A673 (cell line): ENCODE data around the gene SIK3. TPM values are rescaled to one million over a fixed set of nuclear protein-coding genes. Genes with fewer than 3 reads are reported as not detected.

ENCODE experiments used
- Bru-seq: library from RNA; stranded (reverse); fragments of 400-500 nt; gene quantifications from one replicate; lab custom pipeline; 2021; lab: Mats Ljungman, UMichigan
- BruChase-seq, 2 experiments: library from RNA; stranded (reverse); fragments of 400-500 nt; gene quantifications; one replicate each; lab custom pipeline; 2021; lab: Mats Ljungman, UMichigan
- BruUV-seq: library from RNA; stranded (reverse); fragments of 400-500 nt; replicated peaks from 2 replicates; lab custom pipeline; 2021; lab: Mats Ljungman, UMichigan
- CTCF ChIA-PET: fragments of 300-600 bp; sonication (Branson Sonifier 250); formaldehyde crosslinking; loops from one replicate; lab custom pipeline; 2022; ENCODE audit warnings: antibody characterized with exemption; lab: Charles Lee
- POLR2A ChIA-PET: fragments of 300-600 bp; sonication (Branson Sonifier 250); formaldehyde crosslinking; loops from one replicate; lab custom pipeline; 2022; ENCODE audit warnings: antibody characterized with exemption; ENCODE audit not compliant: low non-redundant PET; lab: Charles Lee
- DNase-seq: peaks from one replicate; pipeline ENCODE4 v3.0.0-alpha.2; 2015; ENCODE audit warnings: low spot score
- H3K27ac ChIP-seq: fragments of 200-600 bp; sonication (generic); 2 replicates; pipeline ENCODE4 v1.5.1; 2016; ENCODE audit warnings: mixed run types, low read depth, mild to moderate bottlenecking, mixed read lengths, antibody characterized with exemption, low read length; ENCODE audit not compliant: poor library complexity, severe bottlenecking
- H3K27me3 ChIP-seq: fragments of 200-600 bp; sonication (generic); replicated peaks from 2 replicates; pipeline ENCODE4 v1.6.1; 2017; ENCODE audit warnings: mixed run types, low read depth, mild to moderate bottlenecking, mixed read lengths, antibody characterized with exemption, low read length; ENCODE audit not compliant: insufficient read depth, poor library complexity
- H3K36me3 ChIP-seq: fragments of 200-600 bp; sonication (generic); 2 replicates; pipeline ENCODE4 v1.6.1; 2016; ENCODE audit warnings: mixed run types, mild to moderate bottlenecking, mixed read lengths, antibody characterized with exemption, low read length; ENCODE audit not compliant: insufficient read depth, poor library complexity, severe bottlenecking
- H3K4me1 ChIP-seq: fragments of 200-600 bp; sonication (generic); 2 replicates; pipeline ENCODE4 v1.6.1; 2017; ENCODE audit warnings: mixed run types, mild to moderate bottlenecking, mixed read lengths, antibody characterized with exemption, low read length; ENCODE audit not compliant: insufficient read depth, poor library complexity, severe bottlenecking
- H3K4me3 ChIP-seq: fragments of 200-600 bp; sonication (generic); 2 replicates; pipeline ENCODE4 v1.5.1; 2016; ENCODE audit warnings: low read depth, mixed run types, mild to moderate bottlenecking, mixed read lengths, low read length; ENCODE audit not compliant: poor library complexity, severe bottlenecking
- H3K9me3 ChIP-seq: fragments of 200-600 bp; sonication (generic); 2 replicates; pipeline ENCODE4 v1.6.1; 2016; ENCODE audit warnings: mixed run types, low read depth, mild to moderate bottlenecking, mixed read lengths, antibody characterized with exemption, low read length; ENCODE audit not compliant: poor library complexity, severe bottlenecking
- EZH2 ChIP-seq: fragments of 200-600 bp; sonication (generic); IDR thresholded peaks from 2 replicates; pipeline ENCODE4 v1.6.1; 2017; ENCODE audit warnings: borderline replicate concordance, low read depth, mild to moderate bottlenecking, mixed read lengths, antibody characterized with exemption, low read length; ENCODE audit not compliant: poor library complexity, severe bottlenecking
- intact Hi-C: fragments of 100-400 bp; cut with micrococcal nuclease; formaldehyde crosslinking; loops from one replicate; pipeline ENCODE4 v1.10.0; 2022; ENCODE audit not compliant: unreplicated experiment
- long read RNA-seq: library from polyadenylated mRNA; stranded (forward); transcript quantifications from one replicate; pipeline ENCODE4 v2.0.0, GENCODE V29; 2022
- total RNA-seq: library from RNA; stranded (reverse); gene quantifications from 2 replicates; pipeline ENCODE4 v1.2.3, GENCODE V29; 2021
- TF ChIP-seq, protein P1 (sequence below): fragments of 300-800, 200-600 bp; sonication (generic); conservative IDR thresholded peaks from 2 replicates; pipeline ENCODE4 v1.5.1; 2017; ENCODE audit warnings: low read depth, mild to moderate bottlenecking, antibody characterized with exemption, low read length, moderate library complexity, mixed read lengths

Gene SIK3
- total RNA-seq (71.9 and 81.7 TPM in 2 replicates), Bru-seq, nascent RNA (percentile 95 among the genes with signal in this experiment), BruChase-seq, experiment 1, labeled RNA remaining after a 2-hour chase (percentile 91 among the genes with signal in this experiment), BruChase-seq, experiment 2, labeled RNA remaining after a 6-hour chase (percentile 92 among the genes with signal in this experiment)
- long read RNA-seq, full-length matches to known transcripts = 26 of 73 reads
- long read RNA-seq, partial matches to known transcripts = 18 of 73 reads
- long read RNA-seq, other reads (novel, unspliced or antisense) = 29 of 73 reads

DNA sequence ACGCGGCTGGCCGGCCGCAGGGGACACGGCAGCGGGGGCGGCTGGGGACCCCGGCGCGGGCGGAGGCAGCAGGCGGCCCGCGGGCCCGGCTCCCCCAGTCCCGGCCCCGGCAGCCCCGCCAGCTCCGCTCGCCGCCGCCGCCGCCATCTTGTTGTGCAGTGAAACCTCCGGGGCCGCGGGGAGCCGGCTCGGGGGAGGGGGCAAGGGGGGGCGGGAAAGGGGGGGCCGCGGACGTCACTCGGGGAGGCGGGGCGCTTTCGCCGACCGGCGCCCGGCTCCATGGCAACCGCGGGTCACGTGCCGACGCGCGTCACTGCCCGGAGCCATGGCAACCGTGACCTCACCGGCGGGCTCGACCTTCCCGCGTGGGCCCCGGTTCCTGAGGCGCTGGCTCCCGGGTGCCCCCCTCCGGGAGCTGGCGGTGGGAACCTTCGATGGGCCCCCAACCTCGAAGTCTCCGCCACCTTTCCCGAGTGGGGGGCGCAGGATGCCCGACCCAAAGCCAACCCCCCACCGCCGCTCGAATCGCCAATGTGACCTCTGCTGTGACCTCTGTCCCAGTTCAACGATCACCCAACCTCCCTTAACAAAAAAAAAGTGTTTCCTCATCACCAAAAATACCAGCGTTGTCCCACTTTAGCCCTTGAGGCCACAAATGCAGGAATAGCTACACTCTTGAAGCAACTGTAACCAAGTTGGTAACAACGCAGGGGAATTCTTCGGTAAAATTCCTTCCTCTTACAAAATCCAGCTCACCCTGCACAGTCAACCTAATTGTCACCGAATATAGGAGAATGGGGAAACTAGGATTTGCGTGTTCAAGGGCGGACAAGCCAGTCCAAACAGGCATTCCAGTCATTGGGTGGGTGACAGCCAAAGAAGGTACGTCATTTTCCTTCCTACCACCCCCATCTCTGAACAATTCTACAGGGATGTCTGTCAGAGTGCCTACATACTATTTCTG, at the start of gene SIK3:
Gene SIK3, minus strand, starts transcription at position 160 of the 964 bp plus-strand sequence. Its CDS starts 13 bp downstream, at position 147.
- intact Hi-C loops = loop anchor here (2.0 to 5.0 kb wide), 2 partner anchors 126 to 218 kb away; no protein-coding TSS in a partner anchor
- Histone ChIP-seq H3K9me3 (no peaks in the 10 kb centered on the region), H3K27ac (peak within 1 kb of the TSS; percentile 98), H3K4me3 (peak within 1 kb of the TSS; percentile 72), H3K27me3 (no peaks in the 10 kb centered on the region), H3K36me3 (no peaks in the 10 kb centered on the region), H3K4me1 (peaks cover 36% of the 10 kb centered on the region)
- TSS peak; percentile 98 for BruUV-seq
- POLR2A ChIA-PET = interaction anchor here (0.5 to 1.0 kb wide), 4 partner anchors 77 to 310 kb away, joined by 3 to 7 read pairs (median 4); partner anchors contain the start of gene ZPR1
- DNase-seq = peak; percentile 97
- TF ChIP-seq, protein P1, sequence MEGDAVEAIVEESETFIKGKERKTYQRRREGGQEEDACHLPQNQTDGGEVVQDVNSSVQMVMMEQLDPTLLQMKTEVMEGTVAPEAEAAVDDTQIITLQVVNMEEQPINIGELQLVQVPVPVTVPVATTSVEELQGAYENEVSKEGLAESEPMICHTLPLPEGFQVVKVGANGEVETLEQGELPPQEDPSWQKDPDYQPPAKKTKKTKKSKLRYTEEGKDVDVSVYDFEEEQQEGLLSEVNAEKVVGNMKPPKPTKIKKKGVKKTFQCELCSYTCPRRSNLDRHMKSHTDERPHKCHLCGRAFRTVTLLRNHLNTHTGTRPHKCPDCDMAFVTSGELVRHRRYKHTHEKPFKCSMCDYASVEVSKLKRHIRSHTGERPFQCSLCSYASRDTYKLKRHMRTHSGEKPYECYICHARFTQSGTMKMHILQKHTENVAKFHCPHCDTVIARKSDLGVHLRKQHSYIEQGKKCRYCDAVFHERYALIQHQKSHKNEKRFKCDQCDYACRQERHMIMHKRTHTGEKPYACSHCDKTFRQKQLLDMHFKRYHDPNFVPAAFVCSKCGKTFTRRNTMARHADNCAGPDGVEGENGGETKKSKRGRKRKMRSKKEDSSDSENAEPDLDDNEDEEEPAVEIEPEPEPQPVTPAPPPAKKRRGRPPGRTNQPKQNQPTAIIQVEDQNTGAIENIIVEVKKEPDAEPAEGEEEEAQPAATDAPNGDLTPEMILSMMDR = peak; percentile 51
- no peak for TF ChIP-seq EZH2
- CTCF ChIA-PET = interaction anchor here (0.6 to 2.7 kb wide), 4 partner anchors 40 to 218 kb away, joined by 3 to 11 read pairs (median 4); no protein-coding TSS in a partner anchor

DNA sequence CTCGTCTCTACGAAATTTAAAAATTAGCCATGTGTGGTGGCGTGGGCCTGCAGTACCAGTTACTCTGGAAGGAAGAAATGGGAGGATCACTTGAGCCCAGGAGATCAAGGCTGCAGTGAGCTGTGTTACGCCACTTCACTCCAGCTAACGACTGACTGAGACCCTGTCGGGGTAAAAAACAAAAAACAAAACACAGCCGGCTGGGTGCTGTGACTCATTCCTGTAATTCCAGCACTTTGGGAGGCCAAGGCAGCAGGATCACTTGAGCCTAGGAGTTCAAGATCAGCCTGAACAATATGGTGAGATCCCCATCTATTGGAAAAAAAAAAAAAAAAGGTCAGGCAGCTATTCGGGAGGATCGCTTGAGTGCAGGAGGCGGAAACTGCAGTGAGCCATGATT, 48.3 kb upstream of the SIK3 start:
- peak overlapping the region; percentile 81 for H3K27ac ChIP-seq
- peaks cover 21% of the 10 kb centered on the region for H3K36me3 ChIP-seq
- ChIA-PET POLR2A (no interaction called here), CTCF (interaction anchor here (1.0 kb wide), 1 partner anchor 32 kb away, joined by 3 read pairs; the partner anchor contains the start of gene SIDT2)
- intact Hi-C loops = no loop called here
- H3K9me3 ChIP-seq = no peaks in the 10 kb centered on the region
- peaks cover 6% of the 10 kb centered on the region for H3K4me1 ChIP-seq
- H3K27me3 ChIP-seq = no peaks in the 10 kb centered on the region
- no peak for TF ChIP-seq EZH2
- TF ChIP-seq, protein P1 = no peak
- BruUV-seq = no TSS peak
- DNase-seq = peak; percentile 59
- H3K4me3 ChIP-seq = peak overlapping the region; percentile 97

DNA sequence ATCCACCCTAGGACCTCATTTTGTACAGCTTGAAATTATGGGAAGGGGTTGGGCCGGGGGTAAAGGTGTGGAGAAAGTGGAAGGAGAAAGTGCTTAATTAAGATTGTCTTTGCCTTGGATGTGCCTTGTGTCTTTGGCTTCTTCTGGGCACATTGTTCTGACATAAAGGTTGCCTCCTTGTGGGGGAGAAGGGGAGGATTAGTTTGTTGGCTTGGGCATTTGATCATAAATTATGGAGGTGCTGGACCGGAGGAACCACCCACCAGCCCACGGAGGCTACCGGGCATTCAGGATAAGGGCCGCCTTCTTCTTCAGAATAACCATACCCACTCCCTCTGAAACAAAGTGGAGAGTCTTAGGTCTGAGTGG, 47.1 kb upstream of the SIK3 start:
- TSS peak; percentile 64 for BruUV-seq
- Histone ChIP-seq H3K36me3 (peaks cover 21% of the 10 kb centered on the region), H3K4me1 (peaks cover 6% of the 10 kb centered on the region), H3K27me3 (no peaks in the 10 kb centered on the region), H3K9me3 (no peaks in the 10 kb centered on the region), H3K27ac (peak overlapping the region; percentile 81), H3K4me3 (peak overlapping the region; percentile 97)
- ChIA-PET CTCF (no interaction called here), POLR2A (interaction anchor here (0.6 kb wide), 1 partner anchor 182 kb away, joined by 3 read pairs; the partner anchor contains the start of gene CEP164)
- TF ChIP-seq, protein P1 = peak; percentile 45
- TF ChIP-seq EZH2 = no peak
- intact Hi-C loops = no loop called here
- DNase-seq = peak; percentile 70
